ENCODE measurements around the gene DACH1. TPM values are rescaled to one million over a fixed set of nuclear protein-coding genes. Genes with fewer than 3 reads are reported as not detected.

Gene DACH1
- total RNA-seq, 1 experiment from 2014 or later: not detected

- Histone ChIP-seq H3K36me3 (ENCODE audit: control insufficient read depth in 1 of 2, insufficient read depth in 2 of 2, low read length in 2 of 2) (no peaks in the 10 kb centered on the region), H4K20me1 (ENCODE audit: insufficient read depth) (no peaks in the 10 kb centered on the region), H3K4me1 (ENCODE audit: control insufficient read depth in 1 of 2, insufficient read depth in 2 of 2, low read length in 2 of 2) (no peaks in the 10 kb centered on the region), H3K4me2 (ENCODE audit: low read length) (no peak overlapping the region), H3K9me2 (ENCODE audit: insufficient read depth) (no peaks in the 10 kb centered on the region), H3K9ac (ENCODE audit: low read length) (no peak overlapping the region), H3K9me3 (ENCODE audit: control insufficient read depth in 1 of 2, insufficient read depth in 1 of 2, low read depth in 1 of 2, low read length in 2 of 2) (no peaks in the 10 kb centered on the region; a peak in 1 of 4 replicates), H2AFZ (ENCODE audit: low read depth, low read length, poor library complexity, severe bottlenecking) (no peak overlapping the region), H3K27ac (ENCODE audit: low read depth, low read length) (no peak overlapping the region), H3K27me3 (ENCODE audit: insufficient read depth, low read length) (no peaks in the 10 kb centered on the region), H3K4me3 (replicated peaks in 1 of 2; ENCODE audit: low read depth in 1 of 2, low read length in 2 of 2) (no peak overlapping the region), H3K79me2 (ENCODE audit: insufficient read depth, low read length) (no peaks in the 10 kb centered on the region)
- ChIA-PET RAD21 (ENCODE audit: low non-redundant PET in 1 of 2, low total read pairs in 2 of 2, uncharacterized antibody in 2 of 2, unreplicated experiment in 2 of 2) (no interaction called here), CTCF (no interaction called here), POLR2A (no interaction called here)
- BruUV-seq (replicated peaks): no TSS peak
- intact Hi-C loops (cut with micrococcal nuclease): no loop called here
- ATAC-seq (no peak), DNase-seq (ENCODE audit: low read depth, low spot score) (no peak)
- TF ChIP-seq, protein P1, sequence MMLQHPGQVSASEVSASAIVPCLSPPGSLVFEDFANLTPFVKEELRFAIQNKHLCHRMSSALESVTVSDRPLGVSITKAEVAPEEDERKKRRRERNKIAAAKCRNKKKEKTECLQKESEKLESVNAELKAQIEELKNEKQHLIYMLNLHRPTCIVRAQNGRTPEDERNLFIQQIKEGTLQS (IDR thresholded peaks at IDR 0.05): no peak
- TF ChIP-seq, protein P2, sequence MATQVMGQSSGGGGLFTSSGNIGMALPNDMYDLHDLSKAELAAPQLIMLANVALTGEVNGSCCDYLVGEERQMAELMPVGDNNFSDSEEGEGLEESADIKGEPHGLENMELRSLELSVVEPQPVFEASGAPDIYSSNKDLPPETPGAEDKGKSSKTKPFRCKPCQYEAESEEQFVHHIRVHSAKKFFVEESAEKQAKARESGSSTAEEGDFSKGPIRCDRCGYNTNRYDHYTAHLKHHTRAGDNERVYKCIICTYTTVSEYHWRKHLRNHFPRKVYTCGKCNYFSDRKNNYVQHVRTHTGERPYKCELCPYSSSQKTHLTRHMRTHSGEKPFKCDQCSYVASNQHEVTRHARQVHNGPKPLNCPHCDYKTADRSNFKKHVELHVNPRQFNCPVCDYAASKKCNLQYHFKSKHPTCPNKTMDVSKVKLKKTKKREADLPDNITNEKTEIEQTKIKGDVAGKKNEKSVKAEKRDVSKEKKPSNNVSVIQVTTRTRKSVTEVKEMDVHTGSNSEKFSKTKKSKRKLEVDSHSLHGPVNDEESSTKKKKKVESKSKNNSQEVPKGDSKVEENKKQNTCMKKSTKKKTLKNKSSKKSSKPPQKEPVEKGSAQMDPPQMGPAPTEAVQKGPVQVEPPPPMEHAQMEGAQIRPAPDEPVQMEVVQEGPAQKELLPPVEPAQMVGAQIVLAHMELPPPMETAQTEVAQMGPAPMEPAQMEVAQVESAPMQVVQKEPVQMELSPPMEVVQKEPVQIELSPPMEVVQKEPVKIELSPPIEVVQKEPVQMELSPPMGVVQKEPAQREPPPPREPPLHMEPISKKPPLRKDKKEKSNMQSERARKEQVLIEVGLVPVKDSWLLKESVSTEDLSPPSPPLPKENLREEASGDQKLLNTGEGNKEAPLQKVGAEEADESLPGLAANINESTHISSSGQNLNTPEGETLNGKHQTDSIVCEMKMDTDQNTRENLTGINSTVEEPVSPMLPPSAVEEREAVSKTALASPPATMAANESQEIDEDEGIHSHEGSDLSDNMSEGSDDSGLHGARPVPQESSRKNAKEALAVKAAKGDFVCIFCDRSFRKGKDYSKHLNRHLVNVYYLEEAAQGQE (IDR thresholded peaks at IDR 0.05; ENCODE audit: low read depth): no peak
- TF ChIP-seq, protein P3, sequence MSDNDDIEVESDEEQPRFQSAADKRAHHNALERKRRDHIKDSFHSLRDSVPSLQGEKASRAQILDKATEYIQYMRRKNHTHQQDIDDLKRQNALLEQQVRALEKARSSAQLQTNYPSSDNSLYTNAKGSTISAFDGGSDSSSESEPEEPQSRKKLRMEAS (IDR thresholded peaks at IDR 0.05): no peak
- no peak for TF ChIP-seq POLR2AphosphoS5 (IDR thresholded peaks at IDR 0.05; ENCODE audit: low read depth, low read length)
- TF ChIP-seq ZNF274 (IDR thresholded peaks at IDR 0.05; ENCODE audit: low read depth, low read length): no peak
- TF ChIP-seq CTCF (IDR thresholded peaks at IDR 0.05 in 2 of 3, conservative IDR thresholded peaks at IDR 0.05 in 1 of 3; ENCODE audit: borderline replicate concordance in 1 of 3, insufficient read depth in 1 of 3, low read depth in 2 of 3, low read length in 2 of 3): no peak
- TF ChIP-seq TCF7L2 (IDR thresholded peaks at IDR 0.05; ENCODE audit: borderline replicate concordance, extremely low read depth, insufficient read depth, insufficient read length): no peak
- TF ChIP-seq SP1 (IDR thresholded peaks at IDR 0.05; ENCODE audit: low read depth): no peak
- TF ChIP-seq SRF (IDR thresholded peaks at IDR 0.05; ENCODE audit: low read depth): no peak
- no peak for TF ChIP-seq ELF1 (IDR thresholded peaks at IDR 0.05; ENCODE audit: borderline replicate concordance, low read depth)
- no peak for TF ChIP-seq FOSL1 (IDR thresholded peaks at IDR 0.05; ENCODE audit: low read depth)
- TF ChIP-seq, protein P4, sequence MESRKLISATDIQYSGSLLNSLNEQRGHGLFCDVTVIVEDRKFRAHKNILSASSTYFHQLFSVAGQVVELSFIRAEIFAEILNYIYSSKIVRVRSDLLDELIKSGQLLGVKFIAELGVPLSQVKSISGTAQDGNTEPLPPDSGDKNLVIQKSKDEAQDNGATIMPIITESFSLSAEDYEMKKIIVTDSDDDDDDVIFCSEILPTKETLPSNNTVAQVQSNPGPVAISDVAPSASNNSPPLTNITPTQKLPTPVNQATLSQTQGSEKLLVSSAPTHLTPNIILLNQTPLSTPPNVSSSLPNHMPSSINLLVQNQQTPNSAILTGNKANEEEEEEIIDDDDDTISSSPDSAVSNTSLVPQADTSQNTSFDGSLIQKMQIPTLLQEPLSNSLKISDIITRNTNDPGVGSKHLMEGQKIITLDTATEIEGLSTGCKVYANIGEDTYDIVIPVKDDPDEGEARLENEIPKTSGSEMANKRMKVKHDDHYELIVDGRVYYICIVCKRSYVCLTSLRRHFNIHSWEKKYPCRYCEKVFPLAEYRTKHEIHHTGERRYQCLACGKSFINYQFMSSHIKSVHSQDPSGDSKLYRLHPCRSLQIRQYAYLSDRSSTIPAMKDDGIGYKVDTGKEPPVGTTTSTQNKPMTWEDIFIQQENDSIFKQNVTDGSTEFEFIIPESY (IDR thresholded peaks at IDR 0.05; ENCODE audit: extremely low read depth, insufficient replicate concordance, low read length): no peak
These were observed 278.0 kb downstream of the DACH1 start for GRCh38 chr13:71589032-71589431.

Measured in HCT116 (cell line).